HG02981 (cell line): ENCODE results near the gene CELA3B.
"Not testable (repeated sequence)": the region's sequence is repeated elsewhere in the genome, so short reads cannot be mapped to it uniquely, and the experiment has no call there.

Experiments used
- ATAC-seq: cut with Tn5 transposase; IDR thresholded peaks from one replicate; pipeline ENCODE4 v1.9.1; 2021; ENCODE audit warnings: mild to moderate bottlenecking, moderate library complexity; ENCODE audit not compliant: unreplicated experiment

The CELA3B gene

GRCh38 chr1:21976703-21977239, at the start of gene CELA3B:
CELA3B (plus strand) TSS chr1:21977022; CDS start chr1:21977040, 18 bp downstream.
- not testable (repeated sequence) for ATAC-seq

- ATAC-seq: no peak
Measured at GRCh38 chr1:21927533-21928237, 49.1 kb upstream of the CELA3B start.

GRCh38 chr1:21930080-21930571, 46.7 kb upstream of the CELA3B start:
- ATAC-seq: no peak

- ATAC-seq: no peak
Measured at GRCh38 chr1:21930629-21931170, 46.1 kb upstream of the CELA3B start.

GRCh38 chr1:21931171-21932093, 45.4 kb upstream of the CELA3B start:
- no peak for ATAC-seq

GRCh38 chr1:21932127-21932526, 44.7 kb upstream of the CELA3B start:
- no peak for ATAC-seq

GRCh38 chr1:21933397-21934248, 43.2 kb upstream of the CELA3B start:
- no peak for ATAC-seq

GRCh38 chr1:21935393-21935804, 41.4 kb upstream of the CELA3B start:
- no peak for ATAC-seq

GRCh38 chr1:21935891-21936365, 40.9 kb upstream of the CELA3B start:
- ATAC-seq: no peak

- ATAC-seq: peak; percentile 8
Measured at GRCh38 chr1:21936366-21937031, 40.3 kb upstream of the CELA3B start.

- ATAC-seq: no peak
Measured at GRCh38 chr1:21937034-21937371, 39.8 kb upstream of the CELA3B start, which contains the start of gene HSPG2. HSPG2 (minus strand) TSS chr1:21937310; CDS start chr1:21937217, 93 bp downstream.

- peak; percentile 59 for ATAC-seq
Measured at GRCh38 chr1:21937372-21938121, 39.3 kb upstream of the CELA3B start.

- ATAC-seq: no peak
Measured at GRCh38 chr1:21938732-21939538, 37.9 kb upstream of the CELA3B start.

GRCh38 chr1:21939650-21940374, 37.0 kb upstream of the CELA3B start:
- ATAC-seq: no peak

GRCh38 chr1:21940492-21940891, 36.3 kb upstream of the CELA3B start:
- ATAC-seq: no peak

GRCh38 chr1:21941370-21941769, 35.5 kb upstream of the CELA3B start:
- ATAC-seq: no peak

- ATAC-seq: no peak
Measured at GRCh38 chr1:21942464-21942863, 34.4 kb upstream of the CELA3B start.
